BLaER1 treated with 17β-estradiol and CSF1 and Interleukin-3, amounts not matched to agents 10 nM and 100 nM (cell line): ENCODE results near the gene GNAS-AS1.

ENCODE experiments used
- H3K27ac ChIP-seq, 11 experiments: shearing (Covaris generic); formaldehyde crosslinking; 2 replicates each; pipeline ENCODE4 v1.8.1; 2022
- H3K27me3 ChIP-seq, 11 experiments: shearing (Covaris generic); formaldehyde crosslinking; 2 replicates each; pipeline ENCODE4 v1.8.1; 2022
- H3K36me3 ChIP-seq, 11 experiments: shearing (Covaris generic); formaldehyde crosslinking; 2 replicates each; pipeline ENCODE4 v1.8.1; 2022
- H3K4me1 ChIP-seq, 10 experiments: shearing (Covaris generic); formaldehyde crosslinking; 2 replicates each; pipeline ENCODE4 v1.8.1; 2022
- H3K4me2 ChIP-seq, 11 experiments: shearing (Covaris generic); formaldehyde crosslinking; 2 replicates each; pipeline ENCODE4 v1.8.1; 2022
- H3K4me3 ChIP-seq, 10 experiments: shearing (Covaris generic); formaldehyde crosslinking; 2 replicates each; pipeline ENCODE4 v1.8.1; 2022
- H3K9ac ChIP-seq, 11 experiments: shearing (Covaris generic); formaldehyde crosslinking; 2 replicates each; pipeline ENCODE4 v1.8.1; 2022
- H3K9me3 ChIP-seq, 11 experiments: shearing (Covaris generic); formaldehyde crosslinking; replicated peaks in 1 of 11; 2 replicates each; pipeline ENCODE4 v1.8.1; 2022
- H4K20me1 ChIP-seq, 11 experiments: shearing (Covaris generic); formaldehyde crosslinking; 2 replicates each; pipeline ENCODE4 v1.8.1; 2022
- Cebpa-rat ChIP-seq, 11 experiments: shearing (Covaris generic); IDR thresholded peaks; 2 replicates each; pipeline ENCODE4 v1.8.1; 2022

GNAS-AS1 gene

DNA sequence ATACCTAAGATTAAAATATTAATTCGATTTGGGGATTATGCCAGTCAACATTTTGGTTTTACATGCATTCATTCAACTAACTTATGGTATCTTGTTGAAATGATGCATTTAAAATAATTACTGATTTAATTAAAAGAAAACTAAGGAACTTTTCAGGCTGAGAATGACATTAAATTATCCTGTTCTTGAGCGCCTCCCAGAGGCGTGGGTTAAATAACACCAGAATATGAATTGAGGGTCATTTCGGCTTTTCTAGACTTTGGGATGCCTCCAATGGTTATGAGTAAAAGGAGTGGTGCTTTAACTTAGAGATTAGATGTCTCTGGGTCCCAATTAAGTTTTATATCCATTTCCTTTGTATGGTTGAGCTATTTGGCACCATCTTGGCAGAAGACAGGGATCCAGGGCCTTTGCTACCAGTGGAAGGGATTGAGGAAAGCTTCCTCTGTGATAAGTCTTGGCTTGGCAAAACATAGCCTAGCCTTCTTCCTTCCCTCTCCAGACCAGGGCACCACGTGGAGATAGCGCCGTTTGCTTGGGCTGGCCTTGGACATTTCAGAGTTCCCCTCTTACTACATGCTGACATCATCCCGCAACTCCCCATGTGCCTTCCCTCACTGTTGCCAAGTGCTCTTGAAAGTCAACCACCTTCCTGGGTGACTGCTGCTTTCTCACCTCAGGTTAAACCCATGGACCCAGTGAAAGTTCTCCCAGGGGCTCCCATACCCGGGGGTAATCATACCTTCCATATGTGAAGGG is 30.5 kb upstream of the GNAS-AS1 start:
- Histone ChIP-seq H3K36me3 (no peaks in the 10 kb centered on the region), H3K27ac (no peak overlapping the region), H3K9me3 (peaks cover 0 to 12% (median 7%) of the 10 kb centered on the region in 11 experiments; a peak in 12 of 22 replicates), H3K9ac (no peak overlapping the region), H4K20me1 (no peaks in the 10 kb centered on the region), H3K27me3 (no peaks in the 10 kb centered on the region), H3K4me3 (no peak overlapping the region), H3K4me2 (no peak overlapping the region), H3K4me1 (peaks cover 9 to 31% (median 22%) of the 10 kb centered on the region in 10 experiments; a peak in 19 of 20 replicates)
- no peak for TF ChIP-seq Cebpa-rat (IDR thresholded peaks at IDR 0.05)

DNA sequence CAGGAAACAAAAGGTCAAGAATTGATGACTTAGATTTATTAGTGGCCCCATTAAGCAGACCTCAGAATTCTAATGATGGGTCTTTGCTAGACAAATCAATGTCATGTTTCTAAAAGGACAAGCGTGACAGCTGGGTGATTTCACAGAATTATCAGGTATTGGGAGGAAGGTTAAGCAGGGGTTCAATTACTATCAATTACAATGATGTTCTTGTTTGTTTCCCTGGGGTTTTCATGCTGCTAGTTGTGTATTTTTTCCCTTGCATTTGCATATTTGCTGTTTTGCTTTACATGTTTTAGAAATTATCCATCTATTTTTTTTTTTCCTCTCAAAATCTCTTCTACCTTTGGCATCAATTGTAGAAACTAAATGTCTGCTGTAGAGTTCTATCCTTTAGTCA is 29.7 kb upstream of the GNAS-AS1 start:
- TF ChIP-seq Cebpa-rat (IDR thresholded peaks at IDR 0.05) = no peak

DNA sequence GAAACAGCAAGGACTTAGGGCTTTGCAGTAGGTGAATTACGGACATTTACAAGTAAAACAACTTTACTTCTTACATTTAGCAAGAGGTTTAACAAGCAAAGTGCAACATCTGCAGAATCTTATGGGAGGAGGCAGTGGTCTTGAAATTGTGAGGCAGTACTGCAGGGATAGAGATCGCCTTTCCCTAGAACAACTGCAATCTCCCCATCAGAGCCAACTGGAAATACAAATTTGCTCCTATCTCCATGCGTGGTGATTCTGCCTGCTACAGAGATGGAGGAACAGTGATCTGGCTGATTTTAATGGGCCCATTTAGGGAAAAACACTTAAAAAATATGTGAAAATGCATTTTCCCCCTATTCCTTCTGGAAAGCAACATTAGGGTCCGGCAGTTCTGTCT is 27.7 kb upstream of the GNAS-AS1 start:
- no peaks in the 10 kb centered on the region for H4K20me1 ChIP-seq
- H3K27me3 ChIP-seq = no peaks in the 10 kb centered on the region
- no peak overlapping the region for H3K4me3 ChIP-seq
- no peaks in the 10 kb centered on the region for H3K36me3 ChIP-seq
- H3K9me3 ChIP-seq = no peaks in the 10 kb centered on the region
- H3K27ac ChIP-seq = no peak overlapping the region
- H3K4me1 ChIP-seq = peaks cover 6 to 16% (median 11%) of the 10 kb centered on the region in 10 experiments; a peak in 15 of 20 replicates
- TF ChIP-seq Cebpa-rat (IDR thresholded peaks at IDR 0.05) = no peak
- peak overlapping the region in 7 of 11 experiments; percentile 3 to 35 (median 15); a peak in 4 of 22 replicates for H3K4me2 ChIP-seq
- no peak overlapping the region for H3K9ac ChIP-seq

More for the DNA sequence above, 29.7 kb upstream of the GNAS-AS1 start:
- Histone ChIP-seq H3K9me3 (peaks cover 0 to 5% (median 0%) of the 10 kb centered on the region in 11 experiments; a peak in 7 of 22 replicates), H3K36me3 (no peaks in the 10 kb centered on the region), H3K4me2 (no peak overlapping the region), H3K27ac (no peak overlapping the region), H3K27me3 (no peaks in the 10 kb centered on the region), H3K4me1 (peaks cover 9 to 24% (median 17%) of the 10 kb centered on the region in 10 experiments; a peak in 19 of 20 replicates), H3K9ac (no peak overlapping the region), H3K4me3 (no peak overlapping the region), H4K20me1 (no peaks in the 10 kb centered on the region)

DNA sequence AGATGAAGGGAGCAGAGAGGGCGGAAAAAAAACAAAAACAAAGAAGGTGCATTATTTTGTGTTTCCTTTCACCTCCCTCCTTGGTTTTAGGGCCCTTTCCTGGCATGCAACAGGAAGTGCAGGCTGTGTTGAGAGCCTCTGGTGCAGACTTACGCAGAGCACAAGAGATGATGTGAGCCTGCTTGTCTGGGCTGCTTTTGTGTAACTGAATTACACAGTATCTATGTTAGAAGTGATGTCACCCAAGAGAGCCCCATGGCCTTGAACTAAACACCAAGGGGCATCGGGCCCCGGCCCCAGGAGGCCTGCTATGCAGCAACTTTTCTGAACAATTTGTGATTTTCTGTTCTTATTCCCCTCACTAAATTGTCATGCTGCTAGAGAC is 27.3 kb upstream of the GNAS-AS1 start:
- no peaks in the 10 kb centered on the region for H3K27me3 ChIP-seq
- no peak overlapping the region; a peak in 1 of 22 replicates for H3K9ac ChIP-seq
- peaks cover 6 to 17% (median 11%) of the 10 kb centered on the region in 10 experiments; a peak in 15 of 20 replicates for H3K4me1 ChIP-seq
- no peaks in the 10 kb centered on the region for H3K36me3 ChIP-seq
- TF ChIP-seq Cebpa-rat (IDR thresholded peaks at IDR 0.05) = no peak
- H3K27ac ChIP-seq = no peak overlapping the region
- H4K20me1 ChIP-seq = no peaks in the 10 kb centered on the region
- H3K4me3 ChIP-seq = no peak overlapping the region
- H3K4me2 ChIP-seq = peak overlapping the region in 8 of 11 experiments; percentile 3 to 35 (median 14); a peak in 8 of 22 replicates
- no peaks in the 10 kb centered on the region for H3K9me3 ChIP-seq

DNA sequence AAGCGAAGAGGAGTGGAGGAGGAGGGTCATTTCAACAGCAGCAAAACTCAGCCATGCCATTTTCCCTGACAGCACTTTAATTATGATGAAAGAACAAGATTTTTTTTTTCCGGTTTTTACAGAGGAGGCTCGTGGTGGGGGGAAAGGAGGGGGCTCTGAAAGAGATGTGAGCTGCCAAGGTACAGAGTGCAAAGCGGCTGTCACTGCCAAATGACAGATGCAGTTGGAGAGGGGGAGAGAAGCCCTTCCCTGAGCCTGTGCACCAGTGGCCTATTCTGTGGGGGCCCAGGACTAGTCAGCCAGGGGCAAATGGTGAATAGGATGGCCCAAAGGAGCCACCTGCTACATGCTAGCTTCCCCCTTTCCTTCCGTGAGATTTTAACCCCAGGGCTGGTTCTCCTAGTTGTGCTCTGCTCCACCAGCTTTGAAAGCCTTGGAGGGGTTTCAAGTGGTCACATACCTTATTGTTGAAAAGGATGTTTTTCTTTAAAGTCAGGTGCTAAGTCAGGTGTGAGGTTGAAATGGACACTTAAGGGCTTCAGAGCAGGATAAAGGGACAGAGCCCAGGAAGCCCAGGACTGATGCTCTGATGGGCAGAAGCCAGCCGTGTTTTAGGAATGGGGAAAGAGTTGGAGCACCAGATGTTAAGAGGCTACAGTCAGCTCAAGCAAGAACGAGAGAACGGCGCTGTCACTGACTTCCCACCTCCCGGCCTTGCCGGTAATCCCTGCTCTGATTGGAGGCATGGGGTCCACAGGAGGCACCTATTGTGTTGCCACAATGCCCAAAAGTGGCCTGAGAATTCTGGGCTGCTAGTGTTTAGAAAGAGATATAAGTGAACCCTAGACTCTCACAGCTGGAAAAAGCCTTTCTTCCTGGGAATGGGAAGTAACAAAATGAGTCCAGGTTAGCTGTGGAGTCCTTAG is 26.6 kb upstream of the GNAS-AS1 start:
- no peak overlapping the region for H3K27ac ChIP-seq
- H3K9me3 ChIP-seq = no peaks in the 10 kb centered on the region
- H4K20me1 ChIP-seq = no peaks in the 10 kb centered on the region
- no peaks in the 10 kb centered on the region for H3K27me3 ChIP-seq
- H3K4me2 ChIP-seq = peak overlapping the region in 7 of 11 experiments; percentile 3 to 35 (median 15); a peak in 7 of 22 replicates
- H3K36me3 ChIP-seq = no peaks in the 10 kb centered on the region
- TF ChIP-seq Cebpa-rat (IDR thresholded peaks at IDR 0.05) = no peak
- no peak overlapping the region; a peak in 1 of 22 replicates for H3K9ac ChIP-seq
- peaks cover 6 to 23% (median 17%) of the 10 kb centered on the region in 10 experiments; a peak in 17 of 20 replicates for H3K4me1 ChIP-seq
- H3K4me3 ChIP-seq = no peak overlapping the region

DNA sequence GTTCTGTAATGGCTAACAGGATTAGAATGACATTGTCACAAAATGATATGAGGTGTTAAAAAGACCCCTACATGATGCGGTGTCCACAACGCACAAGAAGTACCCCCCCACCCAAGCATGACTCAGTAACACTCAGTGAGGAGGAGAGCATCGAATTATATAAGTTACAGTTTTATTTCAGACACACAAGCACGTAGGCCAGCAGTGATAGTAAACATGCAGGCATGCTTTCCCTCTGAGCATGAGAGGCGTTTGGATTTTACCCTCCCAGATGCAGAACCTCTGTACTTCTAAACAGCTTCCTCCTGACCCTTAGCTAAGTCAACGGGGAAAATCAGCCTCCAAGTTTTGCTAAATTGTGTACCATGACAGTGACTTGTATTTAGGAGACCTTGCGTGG is 25.7 kb upstream of the GNAS-AS1 start:
- no peak overlapping the region for H3K9ac ChIP-seq
- H3K36me3 ChIP-seq = no peaks in the 10 kb centered on the region
- H3K27me3 ChIP-seq = no peaks in the 10 kb centered on the region
- H4K20me1 ChIP-seq = no peaks in the 10 kb centered on the region
- peaks cover 6 to 27% (median 20%) of the 10 kb centered on the region in 10 experiments; a peak in 17 of 20 replicates for H3K4me1 ChIP-seq
- no peak for TF ChIP-seq Cebpa-rat (IDR thresholded peaks at IDR 0.05)
- no peaks in the 10 kb centered on the region for H3K9me3 ChIP-seq
- no peak overlapping the region for H3K4me3 ChIP-seq
- no peak overlapping the region for H3K27ac ChIP-seq
- no peak overlapping the region for H3K4me2 ChIP-seq

DNA sequence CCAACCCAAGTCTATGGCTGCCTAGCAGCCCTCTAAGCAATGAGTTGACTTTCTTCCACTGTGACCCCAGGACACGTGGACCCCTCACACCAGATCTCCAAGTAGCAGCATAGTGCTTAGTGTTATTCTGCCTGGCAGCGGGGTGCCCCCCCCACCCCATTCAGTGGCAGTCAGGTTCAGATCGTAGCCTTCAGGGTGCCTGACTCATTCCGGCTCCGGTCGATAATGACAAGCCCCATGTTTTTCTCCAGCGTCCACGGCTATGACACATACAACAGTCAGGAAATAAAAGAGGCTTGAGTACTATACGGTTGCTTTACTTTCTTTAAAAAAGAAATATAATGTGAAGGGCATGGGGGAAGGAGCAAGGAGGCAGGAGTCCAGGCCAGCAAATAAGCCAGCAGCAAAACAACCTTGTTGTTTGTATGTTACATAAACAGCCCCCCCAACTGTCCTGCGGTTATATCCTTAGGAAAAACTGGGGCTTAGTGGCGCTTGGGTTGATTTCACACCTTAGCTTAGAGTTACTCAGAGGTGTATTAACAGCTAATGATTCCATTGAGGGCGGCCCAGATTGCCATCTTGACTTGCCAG is 24.9 kb upstream of the GNAS-AS1 start:
- Histone ChIP-seq H3K4me3 (no peak overlapping the region), H3K9ac (no peak overlapping the region), H3K4me2 (no peak overlapping the region), H3K4me1 (peaks cover 9 to 30% (median 22%) of the 10 kb centered on the region in 10 experiments), H3K36me3 (no peaks in the 10 kb centered on the region), H3K27ac (no peak overlapping the region), H4K20me1 (no peaks in the 10 kb centered on the region), H3K9me3 (no peaks in the 10 kb centered on the region), H3K27me3 (no peaks in the 10 kb centered on the region)
- TF ChIP-seq Cebpa-rat (IDR thresholded peaks at IDR 0.05) = no peak

DNA sequence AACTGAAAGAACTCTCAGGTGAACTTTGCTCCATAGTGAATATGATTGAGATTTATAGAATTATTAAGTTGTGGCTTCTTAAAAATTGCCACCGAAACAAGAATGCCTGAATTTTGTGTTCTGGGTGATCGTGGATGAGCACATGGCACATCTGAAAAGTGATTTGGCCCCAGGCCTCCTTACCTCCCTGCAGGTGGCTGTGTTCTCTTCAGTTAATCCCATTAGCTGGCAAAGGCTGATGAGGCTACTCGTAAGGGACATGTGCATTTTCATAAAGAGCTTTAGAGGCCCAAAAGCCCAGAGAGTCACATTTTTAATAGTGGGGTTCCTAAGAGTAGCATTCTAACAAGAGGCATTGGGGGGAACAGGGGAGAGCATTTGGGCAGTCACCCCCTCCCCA is 24.4 kb upstream of the GNAS-AS1 start:
- no peak for TF ChIP-seq Cebpa-rat (IDR thresholded peaks at IDR 0.05)

DNA sequence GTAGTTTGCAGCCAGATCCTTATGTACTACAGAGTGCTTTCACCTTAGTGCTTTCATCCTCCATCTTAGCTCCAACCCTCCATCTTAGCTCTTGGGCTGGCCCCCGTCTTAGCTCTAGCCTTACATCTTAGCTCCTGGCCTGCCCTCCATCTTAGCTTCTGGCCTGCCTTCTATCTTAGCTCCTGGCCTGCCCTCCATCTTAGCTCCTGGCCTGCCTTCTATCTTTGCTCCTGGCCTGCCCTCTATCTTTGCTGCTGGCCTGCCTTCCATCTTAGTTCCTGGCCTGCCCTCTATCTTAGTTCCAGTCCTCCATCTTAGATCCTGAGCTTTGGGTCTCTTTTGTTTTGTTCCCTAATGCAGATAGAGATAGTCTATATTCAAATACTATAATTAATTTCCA is 23.8 kb upstream of the GNAS-AS1 start:
- Histone ChIP-seq H3K27me3 (no peaks in the 10 kb centered on the region), H3K27ac (no peak overlapping the region), H3K9me3 (no peaks in the 10 kb centered on the region), H3K36me3 (no peaks in the 10 kb centered on the region), H4K20me1 (no peaks in the 10 kb centered on the region), H3K9ac (no peak overlapping the region), H3K4me3 (no peak overlapping the region), H3K4me1 (peaks cover 15 to 34% (median 31%) of the 10 kb centered on the region in 10 experiments), H3K4me2 (no peak overlapping the region)
- TF ChIP-seq Cebpa-rat (IDR thresholded peaks at IDR 0.05) = no peak

More for the DNA sequence above, 24.4 kb upstream of the GNAS-AS1 start:
- H4K20me1 ChIP-seq = no peaks in the 10 kb centered on the region
- no peaks in the 10 kb centered on the region for H3K36me3 ChIP-seq
- H3K27me3 ChIP-seq = no peaks in the 10 kb centered on the region
- H3K4me3 ChIP-seq = no peak overlapping the region
- peaks cover 14 to 34% (median 28%) of the 10 kb centered on the region in 10 experiments for H3K4me1 ChIP-seq
- H3K9ac ChIP-seq = no peak overlapping the region
- no peak overlapping the region for H3K4me2 ChIP-seq
- H3K9me3 ChIP-seq = no peaks in the 10 kb centered on the region
- no peak overlapping the region for H3K27ac ChIP-seq
